PFSK-1 (cell line): ENCODE results near the gene RHOJ.

Experiments
- FOXP2 ChIP-seq: optimal IDR thresholded peaks from 2 replicates; pipeline ENCODE3; 2011; ENCODE audit warnings: borderline replicate concordance, control low read depth, inconsistent platforms; ENCODE audit not compliant: insufficient read depth; ENCODE audit errors: extremely low read length, extremely low read depth
- POLR2AphosphoS5 ChIP-seq: IDR thresholded peaks from 2 replicates; pipeline ENCODE4 v1.6.1; 2012; ENCODE audit warnings: low read depth, mild to moderate bottlenecking, control low read depth, low read length, moderate library complexity
- REST ChIP-seq, 2 experiments: IDR thresholded peaks; 2 replicates each; pipeline versions ENCODE4 v1.6.1 to v1.8.0; 2011 to 2012; ENCODE audit warnings: low read depth in 2 of 2, low read length in 2 of 2, control low read depth in 1 of 2, inconsistent platforms in 1 of 2, mild to moderate bottlenecking in 1 of 2, moderate library complexity in 1 of 2; ENCODE audit not compliant: insufficient read depth in 1 of 2
- SIN3A ChIP-seq: IDR thresholded peaks from 2 replicates; pipeline ENCODE4 v1.6.1; 2012; ENCODE audit warnings: mild to moderate bottlenecking, low read length, moderate library complexity, borderline replicate concordance; ENCODE audit not compliant: insufficient read depth
- TAF1 ChIP-seq: IDR thresholded peaks from 2 replicates; pipeline ENCODE4 v1.6.1; 2012; ENCODE audit warnings: low read length, control low read depth, borderline replicate concordance; ENCODE audit not compliant: insufficient read depth

GRCh38 chr14:63322897-63323573 lies 118.8 kb downstream of the RHOJ start:
- TF ChIP-seq POLR2AphosphoS5 (no peak), SIN3A (no peak), TAF1 (no peak), REST (IDR thresholded peaks at IDR 0.05; ENCODE audit: insufficient read depth in 1 of 2, low read depth in 2 of 2, low read length in 2 of 2) (no peak), FOXP2 (no peak)
